Upper lobe of left lung (tissue), 6 donors: ENCODE data around the gene CCDC69. TPM values are rescaled to one million over a fixed set of nuclear protein-coding genes. Genes with fewer than 3 reads are reported as not detected.

Experiments used
- ATAC-seq, 2 donors: fragments of 200-7000 bp; cut with Tn5 transposase; one replicate each; pipeline ENCODE4 v1.9.1; 2022; ENCODE audit warnings: mild to moderate bottlenecking in 2 of 2, moderate library complexity in 2 of 2; ENCODE audit not compliant: low FRiP score in 2 of 2
- DNase-seq, 2 donors: peaks; one replicate each; pipeline ENCODE4 v3.0.0-alpha.2; 2019 to 2020
- H3K27ac ChIP-seq, 4 donors: fragments of 200-600 bp; sonication (generic); one replicate each; pipeline ENCODE4 v1.5.1; 2016 to 2019
- H3K27me3 ChIP-seq, 4 donors: fragments of 200-600 bp; sonication (generic); one replicate each; pipeline ENCODE4 v1.5.1; 2017 to 2019
- H3K36me3 ChIP-seq, 4 donors: fragments of 200-600 bp; sonication (generic); one replicate each; pipeline ENCODE4 v1.5.1; 2016 to 2019
- H3K4me1 ChIP-seq, 4 donors: fragments of 200-600 bp; sonication (generic); one replicate each; pipeline ENCODE4 v1.5.1; 2018 to 2019
- H3K4me3 ChIP-seq, 4 donors: fragments of 200-600 bp; sonication (generic); one replicate each; pipeline ENCODE4 v1.5.1; 2017 to 2019; ENCODE audit warnings: mild to moderate bottlenecking in 2 of 4, moderate library complexity in 1 of 4
- H3K9me3 ChIP-seq, 4 donors: fragments of 200-600 bp; sonication (generic); one replicate each; pipeline ENCODE4 v1.5.1; 2018 to 2019
- CTCF ChIP-seq, 6 experiments: fragments of 450-650 bp in 4 of 6; fragments of 200-600 bp in 2 of 6; sonication (generic) in 2 of 6; IDR thresholded peaks; one replicate each; pipeline ENCODE4 v1.5.1; 2016 to 2019; ENCODE audit warnings: antibody characterized with exemption in 6 of 6
- EP300 ChIP-seq, 4 donors: sonication (generic); formaldehyde crosslinking; IDR thresholded peaks; one replicate each; pipeline ENCODE4 v1.5.1; 2017; ENCODE audit warnings: antibody characterized with exemption in 4 of 4, control low read depth in 2 of 4
- POLR2A ChIP-seq, 4 donors: fragments of 450-650 bp; IDR thresholded peaks; one replicate each; pipeline ENCODE4 v1.5.1; 2016 to 2017; ENCODE audit warnings: antibody characterized with exemption in 4 of 4, mild to moderate bottlenecking in 2 of 4
- POLR2AphosphoS5 ChIP-seq, 2 donors: sonication (generic); formaldehyde crosslinking; IDR thresholded peaks; one replicate each; pipeline ENCODE4 v1.5.1; 2017; ENCODE audit warnings: antibody characterized with exemption in 2 of 2
- WGBS, 2 donors: methylation state at CpG; one replicate each; pipeline ENCODE4 v1.1.5; 2017 to 2018; 5-methylcytosine and 5-hydroxymethylcytosine counted together
- total RNA-seq, 6 donors: library from RNA; depleted of rRNA in 4 of 6; stranded (reverse); fragments of >200 nt in 4 of 6; gene quantifications; one replicate each; pipeline versions ENCODE4 v1.1.0 to v1.2.1, GENCODE V29; 2016 to 2021
- donor health status: DM: no; HTN: no; CAD: no; lungs with moderate emphysema.
- donor health status: DM: no; HTN: yes; CAD: no; lungs with severe emphysema.

Gene CCDC69
- total RNA-seq, 6 donors from 2014 or later, result 61.0 to 119 (median 92.6) TPM

- Histone ChIP-seq H3K4me1 (peaks cover 0 to 12% (median 8%) of the 10 kb centered on the region in 4 donors), H3K36me3 (peaks cover 6 to 55% (median 23%) of the 10 kb centered on the region in 4 donors), H3K4me3 (no peak overlapping the region), H3K27ac (no peak overlapping the region), H3K9me3 (no peaks in the 10 kb centered on the region), H3K27me3 (no peaks in the 10 kb centered on the region)
- ATAC-seq (peak in 1 of 2 donors; percentile 60), DNase-seq (no peak)
- TF ChIP-seq EP300 (IDR thresholded peaks at IDR 0.05) (no peak), CTCF (IDR thresholded peaks at IDR 0.05) (no peak), POLR2AphosphoS5 (IDR thresholded peaks at IDR 0.05) (no peak), POLR2A (IDR thresholded peaks at IDR 0.05) (no peak)
- 43 to 63% methylated on average over 1 of the region's 1 CpG for WGBS, 2 donors
These were observed 40.2 kb upstream of the CCDC69 start for GRCh38 chr5:151264113-151264512.

GRCh38 chr5:151262532-151262931 lies 38.6 kb upstream of the CCDC69 start:
- no peak overlapping the region for H3K27ac ChIP-seq
- WGBS, 2 donors, result 90 to 100% methylated on average over 3 of the region's 3 CpGs
- H3K4me1 ChIP-seq, result peaks cover 0 to 24% (median 13%) of the 10 kb centered on the region in 4 donors
- no peak for DNase-seq
- TF ChIP-seq POLR2A (IDR thresholded peaks at IDR 0.05) (no peak), POLR2AphosphoS5 (IDR thresholded peaks at IDR 0.05) (no peak), EP300 (IDR thresholded peaks at IDR 0.05) (no peak), CTCF (IDR thresholded peaks at IDR 0.05) (no peak)
- no peak overlapping the region for H3K4me3 ChIP-seq
- ATAC-seq, result no peak
- peaks cover 6 to 41% (median 14%) of the 10 kb centered on the region in 4 donors for H3K36me3 ChIP-seq
- no peaks in the 10 kb centered on the region for H3K9me3 ChIP-seq
- H3K27me3 ChIP-seq, result no peaks in the 10 kb centered on the region

DNA sequence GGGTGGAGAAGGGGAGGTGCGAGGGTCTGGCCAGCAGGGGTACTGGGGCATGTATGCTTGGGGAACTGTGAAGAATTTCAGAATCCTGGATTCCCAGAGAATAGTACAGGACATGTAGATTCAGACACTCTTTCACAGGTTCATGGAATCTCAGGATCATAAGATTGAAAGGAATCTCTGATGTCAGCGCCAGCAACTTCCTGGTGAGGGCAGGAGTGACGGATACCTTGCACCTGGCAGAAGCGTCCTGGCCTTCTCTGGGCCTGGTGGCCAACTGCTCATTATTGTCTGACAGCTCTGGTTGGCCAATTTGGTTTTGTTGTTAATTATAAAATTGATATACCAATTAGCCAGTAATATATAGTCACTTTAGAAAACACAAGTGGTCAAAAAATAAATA lies 36.0 kb upstream of the CCDC69 start:
- ATAC-seq (no peak), DNase-seq (no peak)
- Histone ChIP-seq H3K9me3 (no peaks in the 10 kb centered on the region), H3K4me3 (no peak overlapping the region), H3K36me3 (peaks cover 0 to 21% (median 4%) of the 10 kb centered on the region in 4 donors), H3K4me1 (peaks cover 0 to 38% (median 19%) of the 10 kb centered on the region in 4 donors), H3K27ac (no peak overlapping the region), H3K27me3 (no peaks in the 10 kb centered on the region)
- TF ChIP-seq POLR2A (IDR thresholded peaks at IDR 0.05) (no peak), EP300 (IDR thresholded peaks at IDR 0.05) (no peak), POLR2AphosphoS5 (IDR thresholded peaks at IDR 0.05) (no peak)
- 90 to 98% methylated on average over 4 of the region's 4 CpGs for WGBS, 2 donors

DNA sequence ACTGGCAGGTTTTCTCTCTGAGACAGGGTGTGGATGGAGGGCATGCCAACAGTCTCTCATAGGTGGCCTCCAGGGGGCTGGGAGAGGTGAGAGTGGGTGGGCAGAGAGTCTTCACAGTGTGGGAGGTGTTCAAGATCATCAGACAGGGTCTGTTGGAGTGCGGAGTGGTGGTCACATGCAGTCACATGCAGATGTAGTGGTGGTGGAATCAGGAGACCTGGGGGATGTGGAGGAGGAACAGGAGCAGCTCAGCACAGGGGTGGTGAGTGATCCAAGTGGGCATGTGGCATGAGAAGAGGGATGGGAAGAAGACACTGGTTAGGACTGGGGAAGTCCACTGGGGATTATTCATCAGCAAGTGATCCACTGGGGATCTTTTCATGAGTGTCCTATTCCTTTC lies 34.9 kb upstream of the CCDC69 start:
- H3K36me3 ChIP-seq, result peaks cover 0 to 19% (median 4%) of the 10 kb centered on the region in 4 donors

DNA sequence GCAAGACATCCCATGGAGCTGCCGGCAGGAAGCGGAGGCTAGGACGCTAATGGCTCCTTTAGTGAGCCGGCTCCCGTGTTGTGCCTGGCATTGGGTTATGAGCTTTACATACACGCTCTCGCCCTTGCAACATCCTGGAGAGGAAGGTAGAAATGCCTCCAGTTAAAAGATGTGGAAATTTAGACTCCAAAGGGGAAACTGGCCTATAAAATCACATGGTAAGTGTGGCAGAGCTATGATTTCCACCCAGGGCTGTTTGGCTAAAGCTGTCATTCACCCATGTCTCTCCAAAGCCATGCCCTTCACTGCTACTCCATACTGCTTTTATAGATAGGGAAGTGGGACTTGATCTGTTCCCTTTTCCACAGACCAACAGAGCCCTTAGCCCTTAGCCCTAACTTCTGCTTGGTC lies 34.3 kb upstream of the CCDC69 start:
- no peak for TF ChIP-seq CTCF (IDR thresholded peaks at IDR 0.05)
- TF ChIP-seq EP300 (IDR thresholded peaks at IDR 0.05), result no peak
- H3K4me3 ChIP-seq, result no peak overlapping the region
- H3K4me1 ChIP-seq, result peaks cover 5 to 41% (median 23%) of the 10 kb centered on the region in 4 donors
- ATAC-seq, result peak in 1 of 2 donors; percentile 79
- 73 to 84% methylated on average over 6 to 7 of the region's 7 CpGs for WGBS, 2 donors
- no peaks in the 10 kb centered on the region for H3K9me3 ChIP-seq
- peak overlapping the region in 2 of 4 donors; percentile 56 to 60 for H3K27ac ChIP-seq
- peak in 1 of 2 donors; percentile 25 for DNase-seq
- peaks cover 0 to 19% (median 4%) of the 10 kb centered on the region in 4 donors for H3K36me3 ChIP-seq
- H3K27me3 ChIP-seq, result no peaks in the 10 kb centered on the region

More for the DNA sequence above, 34.9 kb upstream of the CCDC69 start:
- no peaks in the 10 kb centered on the region for H3K9me3 ChIP-seq
- DNase-seq (no peak), ATAC-seq (no peak)
- H3K27me3 ChIP-seq, result no peaks in the 10 kb centered on the region
- no peak overlapping the region for H3K4me3 ChIP-seq
- H3K27ac ChIP-seq, result peak overlapping the region in 2 of 4 donors; percentile 53 to 56
- H3K4me1 ChIP-seq, result peaks cover 5 to 38% (median 20%) of the 10 kb centered on the region in 4 donors
- no peak for TF ChIP-seq EP300 (IDR thresholded peaks at IDR 0.05)
- 0% methylated on average over 1 of the region's 1 CpG for WGBS, 2 donors

DNA sequence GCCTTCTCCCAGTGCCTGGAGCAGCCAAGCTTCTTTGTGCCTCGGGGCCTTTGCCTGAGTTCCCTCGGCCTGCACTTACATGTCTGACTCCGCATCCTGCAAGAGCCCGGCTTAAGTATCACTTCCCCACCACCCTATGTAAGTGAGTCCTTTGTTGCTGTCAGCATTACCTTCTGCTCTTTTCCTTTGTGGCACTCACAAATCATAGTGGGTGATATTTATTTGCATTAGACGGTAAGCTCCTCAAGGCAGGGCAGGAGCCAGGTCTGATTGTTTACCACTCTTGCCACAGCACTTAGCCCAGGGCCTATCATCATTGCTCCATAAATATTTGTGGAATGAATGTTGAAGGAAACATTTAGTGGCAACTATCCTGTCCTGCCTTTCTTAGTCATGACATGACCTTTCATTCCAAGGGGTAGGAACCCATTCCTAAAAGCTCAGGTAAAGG lies 33.9 kb upstream of the CCDC69 start:
- no peaks in the 10 kb centered on the region for H3K9me3 ChIP-seq
- ATAC-seq, result no peak
- peak overlapping the region in 3 of 4 donors; percentile 0 to 60 (median 52) for H3K27ac ChIP-seq
- H3K27me3 ChIP-seq, result no peaks in the 10 kb centered on the region
- no peak for TF ChIP-seq POLR2A (IDR thresholded peaks at IDR 0.05)
- peaks cover 0 to 19% (median 4%) of the 10 kb centered on the region in 4 donors for H3K36me3 ChIP-seq
- WGBS, 2 donors, result 75 to 85% methylated on average over 5 of the region's 5 CpGs
- peaks cover 5 to 43% (median 23%) of the 10 kb centered on the region in 4 donors for H3K4me1 ChIP-seq
- no peak overlapping the region for H3K4me3 ChIP-seq
- DNase-seq, result peak in 1 of 2 donors; percentile 50
